Cardiac fibroblast (primary cell): Measurements from ENCODE around the gene GTF3C5.
"Not testable (repeated sequence)": the region's sequence is repeated elsewhere in the genome, so short reads cannot be mapped to it uniquely, and the experiment has no call there.

Experiments
- DNase-seq, 2 donors: peaks; one replicate each; pipeline versions ENCODE4 v3.0.0 to v3.0.0-alpha.2; 2010; ENCODE audit warnings: low read depth in 2 of 2
- H3K4me3 ChIP-seq, 2 donors: replicated peaks in 1 of 2; 1 replicate in 1 of 2; 2 replicates in 1 of 2; pipeline ENCODE4 v1.5.1; 2011; ENCODE audit warnings: low read depth in 2 of 2, low read length in 2 of 2, mild to moderate bottlenecking in 2 of 2, moderate library complexity in 1 of 2
- CTCF ChIP-seq: IDR thresholded peaks from one replicate; pipeline ENCODE4 v1.5.1; 2011; ENCODE audit warnings: low read depth, mild to moderate bottlenecking, low read length, inconsistent platforms

GTF3C5 gene

GRCh38 chr9:132986114-132986513 is 44.7 kb upstream of the GTF3C5 start:
- no peak overlapping the region for H3K4me3 ChIP-seq
- TF ChIP-seq CTCF = no peak
- DNase-seq = no peak

- no peak for TF ChIP-seq CTCF
- no peak overlapping the region for H3K4me3 ChIP-seq
- DNase-seq = no peak
Observed at GRCh38 chr9:132986640-132987620, 43.9 kb upstream of the GTF3C5 start.

- no peak for TF ChIP-seq CTCF
- DNase-seq = no peak
- H3K4me3 ChIP-seq = no peak overlapping the region
Observed at GRCh38 chr9:132988244-132989013, 42.4 kb upstream of the GTF3C5 start.

- no peak for DNase-seq
- TF ChIP-seq CTCF = no peak
- H3K4me3 ChIP-seq = no peak overlapping the region
Observed at GRCh38 chr9:132989014-132989310, 41.8 kb upstream of the GTF3C5 start.

- H3K4me3 ChIP-seq = no peak overlapping the region
- no peak for TF ChIP-seq CTCF
- DNase-seq = no peak
Observed at GRCh38 chr9:132989414-132989996, 41.3 kb upstream of the GTF3C5 start.

GRCh38 chr9:132989998-132990557 is 40.7 kb upstream of the GTF3C5 start:
- not testable (repeated sequence) for H3K4me3 ChIP-seq
- DNase-seq = peak in 1 of 2 donors; percentile 20

GRCh38 chr9:132990781-132991180 is 40.0 kb upstream of the GTF3C5 start:
- DNase-seq = no peak
- no peak overlapping the region for H3K4me3 ChIP-seq
- TF ChIP-seq CTCF = no peak
